ENCODE measurements around the gene ZNF90. TPM values are rescaled to one million over a fixed set of nuclear protein-coding genes. Genes with fewer than 3 reads are reported as not detected.

Gene ZNF90
- total RNA-seq, 1 donor = 1.1 TPM

DNA sequence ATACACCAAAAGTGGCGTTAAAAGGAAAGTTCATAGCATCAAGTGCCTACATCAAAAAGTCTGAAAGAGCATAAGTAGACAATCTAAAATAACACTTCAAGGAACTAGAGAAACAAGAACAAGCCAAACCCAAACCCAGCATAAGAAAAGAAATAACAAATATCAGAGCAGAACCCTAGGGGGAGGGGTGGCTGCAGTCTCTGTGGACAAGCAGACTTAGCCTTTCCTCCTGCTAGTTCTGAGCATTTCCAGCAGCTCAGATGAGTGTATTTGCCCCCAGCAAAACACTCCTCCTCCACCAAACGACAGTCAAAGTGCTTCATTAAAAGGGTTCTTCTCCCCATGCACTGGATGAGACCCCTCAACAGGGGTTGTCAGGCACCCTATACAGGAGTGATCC lies 7.1 kb upstream of the ZNF90 start:
- no peaks in the 10 kb centered on the region for H3K36me3 ChIP-seq (ENCODE audit: insufficient read depth, low read length)
- H2AFZ ChIP-seq (ENCODE audit: low read length) = no peak overlapping the region
- H3K27me3 ChIP-seq (ENCODE audit: insufficient read depth, low read length) = no peaks in the 10 kb centered on the region
- no peak overlapping the region for H3K4me3 ChIP-seq (ENCODE audit: insufficient read depth, low read length)
- H3K4me1 ChIP-seq (ENCODE audit: insufficient read depth, low read length) = no peaks in the 10 kb centered on the region
- no peak overlapping the region for H3K4me2 ChIP-seq (ENCODE audit: insufficient read depth, low read length)
- H4K20me1 ChIP-seq (ENCODE audit: insufficient read depth, low read length) = no peaks in the 10 kb centered on the region
- H3K27ac ChIP-seq (ENCODE audit: low read depth, low read length) = no peak overlapping the region
- DNase-seq (ENCODE audit: insufficient read length, low spot score, missing footprints) = no peak
- H3K9me3 ChIP-seq (ENCODE audit: low read depth, low read length) = no peaks in the 10 kb centered on the region
- no peaks in the 10 kb centered on the region for H3K79me2 ChIP-seq (ENCODE audit: insufficient read depth, low read length)
- TF ChIP-seq, protein P1, sequence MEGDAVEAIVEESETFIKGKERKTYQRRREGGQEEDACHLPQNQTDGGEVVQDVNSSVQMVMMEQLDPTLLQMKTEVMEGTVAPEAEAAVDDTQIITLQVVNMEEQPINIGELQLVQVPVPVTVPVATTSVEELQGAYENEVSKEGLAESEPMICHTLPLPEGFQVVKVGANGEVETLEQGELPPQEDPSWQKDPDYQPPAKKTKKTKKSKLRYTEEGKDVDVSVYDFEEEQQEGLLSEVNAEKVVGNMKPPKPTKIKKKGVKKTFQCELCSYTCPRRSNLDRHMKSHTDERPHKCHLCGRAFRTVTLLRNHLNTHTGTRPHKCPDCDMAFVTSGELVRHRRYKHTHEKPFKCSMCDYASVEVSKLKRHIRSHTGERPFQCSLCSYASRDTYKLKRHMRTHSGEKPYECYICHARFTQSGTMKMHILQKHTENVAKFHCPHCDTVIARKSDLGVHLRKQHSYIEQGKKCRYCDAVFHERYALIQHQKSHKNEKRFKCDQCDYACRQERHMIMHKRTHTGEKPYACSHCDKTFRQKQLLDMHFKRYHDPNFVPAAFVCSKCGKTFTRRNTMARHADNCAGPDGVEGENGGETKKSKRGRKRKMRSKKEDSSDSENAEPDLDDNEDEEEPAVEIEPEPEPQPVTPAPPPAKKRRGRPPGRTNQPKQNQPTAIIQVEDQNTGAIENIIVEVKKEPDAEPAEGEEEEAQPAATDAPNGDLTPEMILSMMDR (IDR thresholded peaks at IDR 0.05; ENCODE audit: extremely low read depth, low read depth, low read length) = no peak

DNA sequence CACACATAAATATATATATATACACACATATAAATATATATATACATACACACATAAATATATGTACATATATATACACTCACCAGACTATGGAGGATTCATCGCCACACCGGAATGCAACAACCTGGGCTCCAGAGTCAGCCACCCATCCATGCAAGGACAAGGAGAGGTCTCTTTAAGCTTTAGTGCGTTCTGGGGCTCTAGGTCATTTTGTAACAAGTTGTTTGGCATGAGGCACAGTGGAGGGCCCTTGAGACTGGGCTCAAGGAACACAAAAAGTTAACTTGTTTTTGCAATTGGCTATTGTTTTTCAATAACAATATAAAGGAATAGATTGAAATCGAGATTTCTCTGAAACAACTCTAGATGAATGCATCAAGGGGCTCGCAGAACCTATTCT lies 4.9 kb upstream of the ZNF90 start:
- DNase-seq (ENCODE audit: insufficient read length, low spot score, missing footprints) = no peak
- H3K4me2 ChIP-seq (ENCODE audit: insufficient read depth, low read length) = no peak overlapping the region
- H2AFZ ChIP-seq (ENCODE audit: low read length) = no peak overlapping the region
- no peaks in the 10 kb centered on the region for H3K36me3 ChIP-seq (ENCODE audit: insufficient read depth, low read length)
- TF ChIP-seq, protein P1 (IDR thresholded peaks at IDR 0.05; ENCODE audit: extremely low read depth, low read depth, low read length) = no peak
- no peaks in the 10 kb centered on the region for H3K27me3 ChIP-seq (ENCODE audit: insufficient read depth, low read length)
- no peaks in the 10 kb centered on the region for H3K79me2 ChIP-seq (ENCODE audit: insufficient read depth, low read length)
- H3K9me3 ChIP-seq (ENCODE audit: low read depth, low read length) = no peaks in the 10 kb centered on the region
- H3K4me3 ChIP-seq (ENCODE audit: insufficient read depth, low read length) = no peak overlapping the region
- H3K27ac ChIP-seq (ENCODE audit: low read depth, low read length) = no peak overlapping the region
- no peaks in the 10 kb centered on the region for H3K4me1 ChIP-seq (ENCODE audit: insufficient read depth, low read length)
- no peaks in the 10 kb centered on the region for H4K20me1 ChIP-seq (ENCODE audit: insufficient read depth, low read length)

DNA sequence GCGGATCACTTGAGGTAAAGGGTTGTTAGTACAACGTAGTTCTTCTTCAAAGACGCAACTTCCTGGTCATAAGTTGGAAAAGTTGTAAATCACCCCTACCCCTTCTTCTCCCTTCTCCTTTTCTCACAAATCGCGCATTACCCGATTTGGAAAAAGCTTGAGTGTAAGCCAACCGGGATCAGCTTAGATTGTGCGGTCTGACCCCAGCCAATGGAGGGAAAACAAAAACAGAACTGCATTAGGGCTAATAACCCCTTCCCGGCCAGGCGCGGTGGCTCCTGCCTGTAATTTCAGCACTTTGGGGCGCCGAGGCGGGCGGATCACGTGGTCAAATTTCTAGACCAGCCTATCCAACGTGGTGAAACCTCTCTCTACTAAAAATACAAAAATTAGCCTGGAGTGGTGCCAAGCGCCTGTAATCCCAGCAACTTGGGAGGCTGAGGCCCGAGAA lies 806 bp downstream of the ZNF90 start:
- H3K79me2 ChIP-seq (ENCODE audit: insufficient read depth, low read length) = peaks cover 11% of the 10 kb centered on the region
- H2AFZ ChIP-seq (ENCODE audit: low read length) = peak overlapping the region; percentile 99
- H3K4me2 ChIP-seq (ENCODE audit: insufficient read depth, low read length) = peak overlapping the region; percentile 95
- no peaks in the 10 kb centered on the region for H3K27me3 ChIP-seq (ENCODE audit: insufficient read depth, low read length)
- H3K27ac ChIP-seq (ENCODE audit: low read depth, low read length) = peak overlapping the region; percentile 36
- DNase-seq (ENCODE audit: insufficient read length, low spot score, missing footprints) = peak; percentile 43
- peaks cover 8% of the 10 kb centered on the region for H3K4me1 ChIP-seq (ENCODE audit: insufficient read depth, low read length)
- no peaks in the 10 kb centered on the region for H4K20me1 ChIP-seq (ENCODE audit: insufficient read depth, low read length)
- TF ChIP-seq, protein P1 (IDR thresholded peaks at IDR 0.05; ENCODE audit: extremely low read depth, low read depth, low read length) = no peak
- peak overlapping the region; percentile 72 for H3K4me3 ChIP-seq (ENCODE audit: insufficient read depth, low read length)
- H3K36me3 ChIP-seq (ENCODE audit: insufficient read depth, low read length) = no peaks in the 10 kb centered on the region
- no peaks in the 10 kb centered on the region for H3K9me3 ChIP-seq (ENCODE audit: low read depth, low read length)

DNA sequence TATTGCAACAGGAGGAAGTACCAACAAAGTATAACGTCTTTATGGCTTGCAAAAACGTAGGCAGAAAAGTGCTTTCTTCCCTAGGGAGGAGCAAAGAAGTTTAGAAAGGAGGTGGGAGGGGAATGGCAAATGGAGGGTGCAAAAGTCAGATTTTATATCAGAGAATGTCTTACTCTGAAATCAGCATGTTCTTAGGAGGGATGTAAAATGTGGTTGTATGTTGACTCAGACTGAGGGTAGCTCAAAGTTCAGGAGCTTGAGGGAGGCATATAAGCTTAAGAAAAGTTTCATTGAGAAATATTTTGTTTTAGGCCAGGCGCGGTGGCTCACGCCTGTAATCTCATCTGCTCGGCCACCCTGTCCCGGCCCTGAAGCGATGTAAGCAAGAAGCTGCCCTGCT lies 1.7 kb downstream of the ZNF90 start:
- DNase-seq (ENCODE audit: insufficient read length, low spot score, missing footprints) = no peak
- Histone ChIP-seq H3K79me2 (ENCODE audit: insufficient read depth, low read length) (peaks cover 11% of the 10 kb centered on the region), H3K27me3 (ENCODE audit: insufficient read depth, low read length) (no peaks in the 10 kb centered on the region), H4K20me1 (ENCODE audit: insufficient read depth, low read length) (no peaks in the 10 kb centered on the region), H3K4me1 (ENCODE audit: insufficient read depth, low read length) (peaks cover 8% of the 10 kb centered on the region), H2AFZ (ENCODE audit: low read length) (peak overlapping the region; percentile 99), H3K4me3 (ENCODE audit: insufficient read depth, low read length) (peak overlapping the region; percentile 72), H3K36me3 (ENCODE audit: insufficient read depth, low read length) (no peaks in the 10 kb centered on the region), H3K27ac (ENCODE audit: low read depth, low read length) (no peak overlapping the region), H3K4me2 (ENCODE audit: insufficient read depth, low read length) (peak overlapping the region; percentile 95), H3K9me3 (ENCODE audit: low read depth, low read length) (no peaks in the 10 kb centered on the region)
- TF ChIP-seq, protein P1 (IDR thresholded peaks at IDR 0.05; ENCODE audit: extremely low read depth, low read depth, low read length) = no peak

All from osteoblast (primary cell).